Epidermal melanocyte (primary cell): Measurements from ENCODE around the gene FAM171A2.

ENCODE experiments used
- DNase-seq: peaks from one replicate; pipeline ENCODE4 v3.0.0; 2011; ENCODE audit warnings: low spot score; ENCODE audit not compliant: insufficient read length

The FAM171A2 gene

GRCh38 chr17:44307387-44308186 lies 56.1 kb downstream of the FAM171A2 start:
- DNase-seq: peak; percentile 64

DNA sequence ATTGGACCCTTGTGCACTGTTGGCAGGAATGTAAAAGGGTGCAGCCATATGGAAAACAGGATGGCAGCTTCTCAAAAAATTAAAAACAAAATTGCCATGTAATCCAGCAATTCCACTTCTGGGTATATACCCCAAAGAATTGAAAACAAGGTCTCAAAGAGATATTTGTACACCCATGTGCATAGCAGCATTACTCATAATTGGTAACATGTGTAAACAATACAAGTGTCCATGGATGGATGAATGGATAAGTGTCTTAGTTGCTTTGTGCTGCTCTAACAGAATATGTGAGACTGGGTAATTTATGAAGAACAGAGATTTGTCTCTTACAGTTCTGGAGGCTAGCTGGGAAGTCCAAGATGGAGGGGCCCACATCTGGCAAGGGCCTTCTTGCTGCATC lies 59.0 kb downstream of the FAM171A2 start:
- DNase-seq: no peak
